Iris pigment epithelial cell (primary cell): Measurements from ENCODE around the gene SYT17.

Experiments used
- DNase-seq: peaks from one replicate; pipeline ENCODE4 v3.0.0-alpha.2; 2011; ENCODE audit warnings: low read depth

Gene SYT17

GRCh38 chr16:19167710-19168370 lies at the start of gene SYT17:
TSS of gene SYT17 (plus strand) at chr16:19168240. CDS start at chr16:19168647, 407 bp downstream.
- peak; percentile 69 for DNase-seq

GRCh38 chr16:19118938-19119431 lies 49.1 kb upstream of the SYT17 start:
- DNase-seq, result peak; percentile 98

DNA sequence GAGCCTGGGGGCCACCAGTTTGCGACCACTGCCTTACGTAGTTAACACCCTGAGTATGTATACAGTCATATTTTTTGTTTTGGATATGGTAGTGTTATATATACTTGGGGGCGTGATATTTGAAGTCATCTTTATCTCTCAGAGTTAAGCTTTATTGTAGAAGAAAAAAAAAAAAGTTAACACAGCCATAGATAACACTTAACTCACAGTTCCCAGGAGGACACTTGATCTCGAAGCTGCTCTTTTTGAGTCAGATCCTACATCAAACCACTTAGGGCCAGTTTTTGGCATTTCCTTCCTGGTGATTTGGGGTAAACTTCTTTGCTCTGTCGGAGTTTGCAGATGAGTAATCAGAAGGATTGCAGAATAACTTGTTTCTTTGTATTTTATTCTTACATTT lies 48.5 kb upstream of the SYT17 start:
- DNase-seq, result peak; percentile 94

DNA sequence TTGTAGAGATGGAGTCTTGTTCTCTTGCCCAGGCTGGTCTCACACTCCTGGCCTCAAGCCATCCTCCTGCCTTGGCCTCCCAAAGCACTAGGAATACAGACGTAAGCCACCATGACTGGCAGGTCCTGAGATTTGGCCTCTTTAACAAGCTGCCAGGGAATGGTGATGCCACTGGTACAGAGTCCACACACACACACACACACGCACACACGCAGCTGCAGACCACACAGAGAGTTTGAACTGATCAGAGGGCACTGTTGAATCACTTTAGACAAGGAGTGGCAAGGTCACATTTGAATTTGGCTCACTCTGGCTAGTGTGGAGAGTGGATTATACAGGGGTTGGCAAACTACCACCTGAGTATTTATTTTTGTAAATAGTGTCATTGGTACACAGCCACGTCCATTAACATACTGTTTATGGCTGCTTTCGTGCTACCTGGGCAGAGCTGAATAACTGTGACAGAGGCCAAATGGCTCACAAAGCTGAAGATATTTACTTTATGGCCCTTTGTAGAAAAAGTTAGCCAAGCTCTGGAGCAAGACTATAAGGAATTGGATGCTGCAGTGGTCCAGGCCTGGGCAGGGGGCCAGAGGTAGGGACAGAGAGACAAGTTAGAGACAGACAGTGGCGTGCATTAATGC lies 44.4 kb upstream of the SYT17 start:
- DNase-seq, result no peak

DNA sequence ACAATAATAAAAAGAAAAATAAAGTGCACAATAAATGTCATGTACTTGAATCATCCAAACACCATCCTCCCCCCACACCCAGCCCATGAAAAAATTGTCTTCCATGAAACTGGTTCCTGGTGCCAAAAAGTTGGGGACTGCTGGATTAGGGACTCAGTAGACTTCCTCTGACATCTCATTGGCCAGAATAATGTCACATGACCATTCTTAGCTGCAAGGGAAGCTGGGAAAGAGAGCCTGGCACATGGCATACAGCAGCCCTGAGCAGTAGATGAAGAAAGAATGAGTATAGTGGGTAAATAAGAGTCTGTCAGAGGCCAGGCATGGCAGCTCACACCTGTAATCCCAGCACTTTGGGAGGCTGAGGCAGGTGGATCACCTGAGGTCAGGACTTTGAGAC lies 41.7 kb upstream of the SYT17 start:
- no peak for DNase-seq

- no peak for DNase-seq
Measured at GRCh38 chr16:19127205-19127604, 40.8 kb upstream of the SYT17 start.

GRCh38 chr16:19127674-19128131 lies 40.3 kb upstream of the SYT17 start:
- DNase-seq, result no peak

- no peak for DNase-seq
Measured at GRCh38 chr16:19128454-19129200, 39.4 kb upstream of the SYT17 start.

GRCh38 chr16:19130385-19130784 lies 37.7 kb upstream of the SYT17 start:
- DNase-seq, result no peak

DNA sequence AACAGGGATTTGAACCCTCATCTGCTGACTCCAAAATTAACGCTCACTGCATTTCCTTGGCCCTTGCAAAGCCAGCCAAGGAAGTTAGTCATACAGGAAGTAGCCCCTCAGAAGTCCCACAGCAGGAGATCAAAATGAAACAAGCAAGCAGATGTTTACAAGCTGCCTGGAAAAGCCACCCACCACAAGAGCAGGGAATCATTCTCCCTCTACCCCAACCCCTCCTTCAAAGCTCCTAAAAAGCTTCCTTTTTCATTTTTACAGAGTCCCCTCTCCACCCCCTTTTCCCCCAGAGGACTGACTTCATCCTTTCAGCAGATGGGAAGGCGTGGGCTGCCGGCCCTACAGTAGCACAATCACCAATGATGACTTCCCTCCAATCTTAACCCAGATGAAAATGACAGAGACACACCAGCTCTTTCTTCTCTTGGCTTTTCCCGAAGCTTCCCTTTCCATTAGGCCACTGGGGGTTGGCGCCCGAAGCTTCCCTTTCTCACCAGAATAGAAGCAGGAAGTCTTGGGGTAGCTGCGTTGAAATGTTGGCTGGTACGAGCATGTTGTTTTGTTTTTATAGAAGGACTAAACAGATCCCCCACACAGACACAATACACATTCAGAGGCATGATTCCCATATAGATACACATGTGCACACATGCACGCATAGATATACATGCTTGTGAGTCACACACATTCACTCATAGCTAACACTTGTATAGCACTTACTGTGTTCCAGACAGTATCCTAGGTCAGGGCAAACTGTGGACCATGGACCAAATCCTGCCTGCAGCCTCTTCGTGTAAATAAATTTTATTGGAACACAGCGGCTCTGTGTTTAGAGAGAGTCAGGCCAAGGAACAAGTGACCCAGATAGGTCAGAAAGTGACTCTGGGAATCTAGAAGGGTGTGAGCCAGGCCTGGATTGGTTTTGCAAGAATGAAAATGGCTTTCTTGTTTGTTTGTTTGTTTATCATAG lies 36.9 kb upstream of the SYT17 start:
- DNase-seq, result peak; percentile 76

- no peak for DNase-seq
Measured at GRCh38 chr16:19131825-19132218, 36.2 kb upstream of the SYT17 start.

DNA sequence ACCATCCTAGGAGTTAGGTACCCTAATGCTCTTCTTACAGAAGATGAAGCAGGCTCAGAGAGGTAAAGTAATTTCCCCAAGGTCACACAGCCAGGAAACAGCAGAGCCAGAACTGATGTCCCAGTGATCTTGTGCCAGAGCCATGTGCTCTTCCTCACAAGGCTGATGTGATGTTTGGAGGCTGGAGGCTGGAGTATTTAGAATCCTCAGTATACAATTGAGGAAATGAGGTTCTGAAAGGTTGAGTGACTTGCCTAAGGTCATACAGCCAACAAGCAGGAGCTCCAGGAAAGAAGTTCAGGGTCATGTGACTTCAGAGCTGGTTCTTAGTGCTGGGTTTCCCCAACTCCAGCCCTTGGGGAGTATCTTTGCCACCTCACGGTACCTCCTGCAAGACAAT lies 35.8 kb upstream of the SYT17 start:
- DNase-seq, result no peak

DNA sequence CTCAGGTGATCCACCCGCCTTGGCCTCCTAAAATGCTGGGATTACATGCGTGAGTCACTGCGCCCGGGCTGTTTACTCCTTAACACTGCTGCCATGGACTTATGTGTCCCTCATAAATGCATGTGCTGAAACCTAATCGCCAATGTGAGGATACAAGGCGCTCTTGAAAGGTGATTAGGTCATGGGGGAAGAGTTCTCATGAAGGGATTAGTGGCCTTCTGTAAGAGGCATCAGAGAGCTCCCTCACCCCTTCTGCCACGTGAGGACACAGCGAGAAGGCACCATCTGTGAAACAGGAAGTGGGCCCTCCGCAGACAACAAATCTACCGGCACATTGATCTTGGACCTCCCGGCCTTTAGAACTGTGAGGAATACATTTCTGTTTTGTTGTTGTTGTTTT lies 35.1 kb upstream of the SYT17 start:
- no peak for DNase-seq

DNA sequence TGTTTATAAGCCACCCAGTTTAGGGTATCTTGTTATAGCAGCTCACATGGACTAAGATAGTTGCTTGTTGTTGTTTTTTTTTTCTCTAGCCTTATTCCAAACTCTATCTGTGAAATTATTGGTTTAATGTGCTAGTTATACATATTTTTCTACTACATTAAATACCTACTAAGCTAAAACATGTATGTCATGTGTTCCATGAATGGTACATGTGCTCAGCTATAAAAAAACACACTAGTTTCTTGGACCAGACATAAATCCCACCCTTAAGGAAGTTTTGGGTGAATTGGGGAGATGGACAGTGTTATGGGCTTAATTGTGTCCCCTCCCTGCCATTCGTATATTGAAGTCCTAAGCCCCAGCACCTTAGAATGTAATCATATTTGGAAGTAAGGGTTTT lies 34.4 kb upstream of the SYT17 start:
- DNase-seq, result no peak

DNA sequence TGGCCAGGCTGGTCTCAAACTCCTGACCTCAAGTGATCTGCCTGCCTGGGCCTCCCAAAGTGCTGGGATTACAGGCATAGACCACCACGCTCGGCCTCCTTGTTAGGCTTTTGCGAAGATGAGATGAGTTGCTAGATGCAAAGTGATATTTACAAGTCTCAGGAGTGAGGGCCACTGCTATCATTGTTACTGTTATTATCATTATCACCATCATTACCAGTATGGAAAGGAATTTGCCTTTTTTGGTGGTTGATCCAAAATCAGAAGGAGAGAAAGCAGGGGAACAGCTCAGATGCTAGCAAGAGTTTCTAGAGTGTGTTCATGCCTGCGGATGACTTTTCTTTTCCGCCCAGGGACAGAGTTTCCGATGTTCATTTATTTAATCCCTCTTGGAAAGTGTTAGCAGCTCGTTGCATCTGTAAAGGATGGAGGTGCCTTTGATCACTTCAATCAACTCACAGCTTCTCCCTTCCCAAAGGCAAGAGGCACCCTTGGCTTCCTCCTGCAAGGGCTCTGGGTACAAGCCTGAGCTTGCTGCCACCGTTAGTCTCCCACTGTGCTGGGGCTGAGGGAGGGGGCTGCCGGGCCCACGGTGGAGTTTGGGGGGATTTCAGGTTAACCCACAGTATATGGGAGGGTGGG lies 32.7 kb upstream of the SYT17 start:
- DNase-seq, result no peak

GRCh38 chr16:19135896-19136438 lies 32.1 kb upstream of the SYT17 start:
- no peak for DNase-seq

- no peak for DNase-seq
Measured at GRCh38 chr16:19136549-19137196, 31.4 kb upstream of the SYT17 start.

- DNase-seq, result no peak
Measured at GRCh38 chr16:19137201-19138128, 30.6 kb upstream of the SYT17 start.

GRCh38 chr16:19138601-19139000 lies 29.4 kb upstream of the SYT17 start:
- peak; percentile 70 for DNase-seq
